GM18505 (cell line): ENCODE data around the gene BAIAP3.

Source experiments
- ATAC-seq: cut with Tn5 transposase; IDR thresholded peaks from one replicate; pipeline ENCODE4 v1.9.1; 2021; ENCODE audit not compliant: unreplicated experiment
- POLR2A ChIP-seq: IDR thresholded peaks from 4 replicates; pipeline ENCODE4 v1.6.1; 2011; ENCODE audit warnings: borderline replicate concordance; ENCODE audit not compliant: insufficient read depth, insufficient read length; ENCODE audit errors: extremely low read depth

Gene BAIAP3

DNA sequence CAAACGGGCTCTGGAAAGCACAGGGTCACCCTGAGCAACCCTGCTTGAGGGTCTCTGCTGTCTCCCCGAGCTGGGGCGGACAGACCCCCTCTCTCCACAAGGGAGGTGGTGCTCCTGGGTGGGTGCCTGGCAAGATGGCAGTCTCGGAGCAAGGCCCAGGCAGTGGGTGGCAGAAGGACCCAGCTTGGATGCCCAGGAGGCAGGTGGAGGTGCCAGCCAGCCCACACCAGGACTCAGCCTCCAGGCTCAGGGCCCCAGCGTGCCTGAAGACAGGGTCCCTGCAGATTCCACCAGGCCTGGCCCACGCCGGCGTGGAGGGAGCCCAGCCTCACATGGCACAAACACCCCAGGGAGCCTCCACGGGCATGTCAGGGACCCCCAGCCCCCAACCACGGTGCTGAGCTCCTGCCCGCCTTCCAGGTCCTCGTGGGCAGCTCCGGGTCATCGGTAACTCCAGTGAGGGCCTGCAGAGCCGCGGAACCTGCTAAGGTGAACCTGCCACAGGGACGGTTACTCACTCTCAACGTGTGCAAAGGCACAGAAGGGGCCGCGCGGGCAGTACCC lies 60.2 kb downstream of the BAIAP3 start:
- ATAC-seq = no peak

DNA sequence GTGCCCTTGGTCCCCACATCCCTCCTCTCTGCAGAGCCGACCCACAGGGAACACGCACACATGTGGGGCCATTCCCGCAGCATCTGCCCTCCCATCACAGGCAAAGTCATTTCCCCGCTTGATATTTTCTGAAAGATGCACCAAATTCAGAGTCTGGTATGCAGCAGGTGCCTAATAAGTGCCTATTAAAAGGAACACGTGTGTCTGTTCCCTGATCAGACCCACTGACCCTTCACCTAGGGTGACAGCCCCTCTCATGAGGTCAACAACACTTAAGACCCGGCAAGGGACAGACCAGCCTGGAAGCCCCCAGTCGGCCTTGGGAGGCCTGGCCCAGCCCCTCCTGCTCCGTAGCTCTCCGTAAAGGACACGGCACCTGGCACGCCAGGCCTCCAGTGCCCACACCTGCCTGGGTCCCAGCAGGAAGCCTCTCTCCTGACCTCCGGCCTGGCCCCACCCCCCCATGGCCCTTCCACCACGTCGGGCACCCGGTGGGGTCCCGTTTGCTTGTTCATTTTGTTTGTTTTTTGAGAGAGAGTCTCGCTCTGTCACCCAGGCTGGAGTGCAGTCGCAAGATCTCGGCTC lies 61.0 kb downstream of the BAIAP3 start:
- TF ChIP-seq POLR2A = no peak
- ATAC-seq = no peak

More for the DNA sequence above, 60.2 kb downstream of the BAIAP3 start:
- no peak for TF ChIP-seq POLR2A

DNA sequence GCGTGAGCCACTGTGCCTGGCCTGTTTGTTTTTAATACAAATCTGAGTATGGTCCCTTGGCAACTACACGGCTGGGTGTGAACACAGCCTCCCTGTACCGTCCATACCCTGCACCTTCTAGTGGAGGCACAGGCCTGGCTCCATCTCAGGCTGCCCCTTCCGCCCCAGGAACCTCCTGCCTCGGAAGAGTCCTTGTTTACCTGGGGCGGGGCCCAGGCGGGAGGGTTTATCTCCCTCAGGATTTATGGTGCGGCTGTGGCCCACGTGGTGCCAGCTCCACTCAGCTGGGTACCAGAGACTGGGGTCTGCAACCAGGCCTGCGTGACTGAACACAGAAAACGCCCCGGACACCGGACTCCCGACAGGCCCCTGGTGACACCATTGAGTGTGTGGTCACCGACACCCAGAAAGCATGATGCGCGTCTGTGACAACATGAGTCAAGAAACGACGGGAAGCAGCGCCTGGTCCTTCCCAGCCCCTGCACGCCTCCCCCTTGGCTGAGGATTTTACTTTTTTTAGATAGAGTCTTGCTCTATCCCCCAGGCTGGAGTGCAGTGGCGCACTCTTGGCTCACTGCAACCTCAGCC lies 62.1 kb downstream of the BAIAP3 start:
- ATAC-seq = no peak
- TF ChIP-seq POLR2A = no peak

DNA sequence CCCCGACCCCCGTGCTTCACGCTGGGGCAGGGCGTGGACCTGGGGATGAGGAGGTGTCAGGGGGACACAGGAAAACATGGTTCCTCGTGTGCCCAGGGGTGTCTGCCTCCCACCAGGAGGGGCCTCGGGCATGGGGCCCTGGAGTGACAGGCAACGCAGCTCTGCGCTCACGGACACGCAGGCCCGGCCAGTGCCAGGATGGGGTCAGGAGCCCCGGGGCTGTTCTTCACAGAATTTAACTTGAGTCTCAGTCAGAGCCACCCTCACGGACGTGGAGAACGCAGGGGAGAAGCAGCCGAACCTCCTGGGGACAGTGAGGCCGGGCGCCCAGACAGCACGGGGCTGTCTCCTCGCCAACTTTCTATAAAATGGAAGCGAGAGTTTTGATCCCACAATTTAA lies 64.3 kb downstream of the BAIAP3 start:
- ATAC-seq = no peak
- no peak for TF ChIP-seq POLR2A

DNA sequence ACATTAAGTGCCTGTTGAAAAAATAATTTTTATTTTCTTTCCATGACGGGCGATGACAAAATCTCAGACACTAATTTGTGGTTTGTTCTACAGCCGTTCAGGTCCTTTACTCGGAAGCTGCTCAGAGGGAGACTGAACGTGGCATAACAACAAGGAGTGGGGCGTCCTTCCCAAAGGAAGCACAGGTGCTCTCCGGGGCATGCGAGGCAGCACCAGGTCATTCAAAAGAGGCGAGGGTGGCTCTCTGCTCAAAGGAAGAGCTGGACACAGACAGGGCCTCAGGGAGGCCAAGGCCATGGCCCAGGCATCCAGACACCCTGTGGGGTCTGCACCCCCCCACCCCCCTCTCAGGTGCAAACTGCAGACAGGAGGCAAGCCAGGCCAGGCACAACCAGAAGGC lies 64.9 kb downstream of the BAIAP3 start:
- TF ChIP-seq POLR2A = no peak
- no peak for ATAC-seq
